Astrocyte (in vitro differentiated cells and primary cell): Measurements from ENCODE around the gene CPNE4.

Experiments
- EZH2 ChIP-seq: IDR thresholded peaks from 2 replicates; pipeline ENCODE4 v1.6.1; 2012; ENCODE audit warnings: mild to moderate bottlenecking, low read length, inconsistent platforms; ENCODE audit not compliant: insufficient read depth
- TF ChIP-seq, protein P1 (sequence below): IDR thresholded peaks from 2 replicates; pipeline ENCODE4 v1.5.1; 2011; ENCODE audit warnings: low read depth, mild to moderate bottlenecking, inconsistent platforms, low read length, moderate library complexity; ENCODE audit not compliant: insufficient read depth

DNA sequence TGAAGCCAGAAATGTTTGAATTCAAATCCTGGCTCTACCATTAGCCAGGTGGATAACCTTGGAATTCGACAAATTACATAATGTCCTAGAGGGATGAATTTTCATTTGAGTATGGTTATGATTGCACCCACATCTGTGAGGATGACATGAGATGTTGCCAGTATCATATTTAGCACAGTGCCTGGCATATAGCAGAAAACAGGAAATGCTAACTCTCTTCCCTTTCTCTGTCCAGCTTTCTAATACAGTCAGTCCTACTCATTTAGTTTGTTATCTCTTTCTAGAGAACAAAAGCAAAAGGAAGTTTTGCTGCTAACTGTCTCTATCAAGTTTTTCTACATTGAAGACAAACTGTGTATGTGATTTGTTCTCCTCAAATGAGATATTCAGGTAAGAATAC lies 231.7 kb downstream of the CPNE4 start:
- TF ChIP-seq, protein P1, sequence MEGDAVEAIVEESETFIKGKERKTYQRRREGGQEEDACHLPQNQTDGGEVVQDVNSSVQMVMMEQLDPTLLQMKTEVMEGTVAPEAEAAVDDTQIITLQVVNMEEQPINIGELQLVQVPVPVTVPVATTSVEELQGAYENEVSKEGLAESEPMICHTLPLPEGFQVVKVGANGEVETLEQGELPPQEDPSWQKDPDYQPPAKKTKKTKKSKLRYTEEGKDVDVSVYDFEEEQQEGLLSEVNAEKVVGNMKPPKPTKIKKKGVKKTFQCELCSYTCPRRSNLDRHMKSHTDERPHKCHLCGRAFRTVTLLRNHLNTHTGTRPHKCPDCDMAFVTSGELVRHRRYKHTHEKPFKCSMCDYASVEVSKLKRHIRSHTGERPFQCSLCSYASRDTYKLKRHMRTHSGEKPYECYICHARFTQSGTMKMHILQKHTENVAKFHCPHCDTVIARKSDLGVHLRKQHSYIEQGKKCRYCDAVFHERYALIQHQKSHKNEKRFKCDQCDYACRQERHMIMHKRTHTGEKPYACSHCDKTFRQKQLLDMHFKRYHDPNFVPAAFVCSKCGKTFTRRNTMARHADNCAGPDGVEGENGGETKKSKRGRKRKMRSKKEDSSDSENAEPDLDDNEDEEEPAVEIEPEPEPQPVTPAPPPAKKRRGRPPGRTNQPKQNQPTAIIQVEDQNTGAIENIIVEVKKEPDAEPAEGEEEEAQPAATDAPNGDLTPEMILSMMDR = no peak
- no peak for TF ChIP-seq EZH2
